ENCODE data around the gene RTP5.

The RTP5 gene

DNA sequence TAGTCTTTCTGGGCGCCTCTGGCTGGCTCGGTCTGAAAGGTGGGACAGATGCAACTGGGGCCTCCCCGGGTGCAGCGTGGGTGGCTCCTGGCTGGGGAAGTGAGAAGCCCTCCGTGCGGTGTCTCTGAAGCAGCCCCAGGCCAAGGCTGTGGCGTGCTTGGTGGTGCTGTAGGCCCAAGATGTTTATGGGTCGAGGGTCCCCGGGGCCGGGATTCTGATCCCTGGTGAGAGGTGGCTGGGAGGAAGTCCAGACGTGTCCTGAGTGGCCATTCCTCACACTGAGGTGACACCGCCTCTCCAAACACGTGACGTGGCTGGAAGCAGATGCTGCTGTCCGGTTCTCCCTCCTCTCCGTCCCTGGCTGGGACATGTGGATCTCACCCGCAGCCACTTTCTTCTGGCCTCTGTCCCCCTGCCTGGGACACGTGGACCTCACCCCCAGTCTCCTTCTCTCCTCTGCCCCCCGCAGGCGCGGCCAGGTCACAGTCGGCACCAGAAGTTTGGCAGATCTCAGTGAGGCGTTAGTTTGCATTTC, 12.6 kb downstream of the RTP5 start:
- H3K36me3 ChIP-seq (ENCODE audit: control insufficient read depth, insufficient read depth, low read length) = no peaks in the 10 kb centered on the region
- H3K4me1 ChIP-seq (ENCODE audit: control insufficient read depth, insufficient read depth, low read length) = peaks cover 13% of the 10 kb centered on the region
- 64 to 66% methylated on average over 23 of the region's 23 CpGs for WGBS, 2 experiments
- H3K9me3 ChIP-seq (ENCODE audit: control insufficient read depth, low read length) = no peaks in the 10 kb centered on the region
- H3K27ac ChIP-seq (ENCODE audit: insufficient read depth, low read depth, low read length, poor library complexity, severe bottlenecking) = no peak overlapping the region
- H3K4me3 ChIP-seq (ENCODE audit: insufficient read depth, low read depth, low read length) = peak overlapping the region; percentile 5
- H3K27me3 ChIP-seq (ENCODE audit: control insufficient read depth, insufficient read depth, low read length, poor library complexity, severe bottlenecking) = no peaks in the 10 kb centered on the region

DNA sequence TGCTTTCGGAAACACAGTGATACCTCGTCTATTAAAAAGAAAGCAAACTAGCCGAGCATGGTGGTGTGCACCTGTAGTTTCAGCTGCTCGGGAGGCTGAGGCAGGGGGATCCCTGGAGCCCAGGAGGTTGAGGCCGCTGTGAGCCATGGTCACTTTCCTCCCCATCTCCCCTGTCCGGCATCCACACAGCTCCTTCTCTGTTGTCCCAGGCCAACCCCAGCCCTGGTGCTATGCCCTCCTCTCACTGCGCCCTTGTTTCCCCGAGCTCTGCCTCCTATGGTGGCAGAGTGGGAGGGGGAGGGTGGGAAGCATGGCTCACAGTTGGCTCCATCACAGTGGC, 15.4 kb downstream of the RTP5 start:
- Histone ChIP-seq H3K36me3 (ENCODE audit: control insufficient read depth, insufficient read depth, low read length) (no peaks in the 10 kb centered on the region), H3K27ac (ENCODE audit: insufficient read depth, low read depth, low read length, poor library complexity, severe bottlenecking) (no peak overlapping the region), H3K4me3 (ENCODE audit: insufficient read depth, low read depth, low read length) (no peak overlapping the region), H3K9me3 (ENCODE audit: control insufficient read depth, low read length) (no peaks in the 10 kb centered on the region), H3K27me3 (ENCODE audit: control insufficient read depth, insufficient read depth, low read length, poor library complexity, severe bottlenecking) (no peaks in the 10 kb centered on the region), H3K4me1 (ENCODE audit: control insufficient read depth, insufficient read depth, low read length) (peaks cover 13% of the 10 kb centered on the region)
- WGBS, 2 experiments = 93 to 94% methylated on average over 8 of the region's 8 CpGs

DNA sequence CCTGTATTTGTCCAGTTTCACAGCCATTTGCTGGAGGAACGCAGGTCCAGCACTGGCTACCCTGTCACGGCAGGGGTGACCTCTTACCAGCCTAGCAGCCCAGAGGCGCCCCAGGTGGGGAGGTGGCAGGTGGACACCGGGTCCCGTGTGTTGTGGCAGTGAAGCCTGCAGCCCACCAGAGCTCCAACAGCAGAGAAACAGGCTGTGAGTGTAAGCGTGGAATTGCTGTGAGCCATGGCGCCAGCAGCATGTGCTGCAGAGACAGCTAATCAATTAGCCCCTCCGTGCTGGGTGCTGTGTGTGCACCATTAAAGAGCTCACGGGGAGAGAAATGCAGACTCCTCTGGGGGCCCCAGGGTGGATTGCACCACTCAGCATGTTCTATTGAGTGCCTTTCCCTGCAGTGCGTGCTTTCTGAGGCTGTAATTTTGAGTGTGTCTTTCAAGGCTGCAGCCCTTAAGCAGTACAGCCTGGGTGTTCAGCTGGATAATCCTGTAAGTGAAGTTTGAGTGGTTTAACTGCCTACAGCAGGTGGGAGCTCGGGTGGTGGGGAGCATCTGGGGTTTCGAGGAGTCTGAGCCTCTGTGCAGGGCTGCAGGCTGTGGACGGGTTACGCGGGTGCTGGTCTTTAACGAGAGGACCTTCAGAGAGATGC, 15.9 kb downstream of the RTP5 start:
- H3K9me3 ChIP-seq (ENCODE audit: control insufficient read depth, low read length) = no peaks in the 10 kb centered on the region
- H3K36me3 ChIP-seq (ENCODE audit: control insufficient read depth, insufficient read depth, low read length) = no peaks in the 10 kb centered on the region
- H3K27me3 ChIP-seq (ENCODE audit: control insufficient read depth, insufficient read depth, low read length, poor library complexity, severe bottlenecking) = no peaks in the 10 kb centered on the region
- no peak overlapping the region for H3K4me3 ChIP-seq (ENCODE audit: insufficient read depth, low read depth, low read length)
- H3K4me1 ChIP-seq (ENCODE audit: control insufficient read depth, insufficient read depth, low read length) = peaks cover 13% of the 10 kb centered on the region
- WGBS, 2 experiments = 88 to 89% methylated on average over 16 of the region's 16 CpGs
- no peak overlapping the region for H3K27ac ChIP-seq (ENCODE audit: insufficient read depth, low read depth, low read length, poor library complexity, severe bottlenecking)

DNA sequence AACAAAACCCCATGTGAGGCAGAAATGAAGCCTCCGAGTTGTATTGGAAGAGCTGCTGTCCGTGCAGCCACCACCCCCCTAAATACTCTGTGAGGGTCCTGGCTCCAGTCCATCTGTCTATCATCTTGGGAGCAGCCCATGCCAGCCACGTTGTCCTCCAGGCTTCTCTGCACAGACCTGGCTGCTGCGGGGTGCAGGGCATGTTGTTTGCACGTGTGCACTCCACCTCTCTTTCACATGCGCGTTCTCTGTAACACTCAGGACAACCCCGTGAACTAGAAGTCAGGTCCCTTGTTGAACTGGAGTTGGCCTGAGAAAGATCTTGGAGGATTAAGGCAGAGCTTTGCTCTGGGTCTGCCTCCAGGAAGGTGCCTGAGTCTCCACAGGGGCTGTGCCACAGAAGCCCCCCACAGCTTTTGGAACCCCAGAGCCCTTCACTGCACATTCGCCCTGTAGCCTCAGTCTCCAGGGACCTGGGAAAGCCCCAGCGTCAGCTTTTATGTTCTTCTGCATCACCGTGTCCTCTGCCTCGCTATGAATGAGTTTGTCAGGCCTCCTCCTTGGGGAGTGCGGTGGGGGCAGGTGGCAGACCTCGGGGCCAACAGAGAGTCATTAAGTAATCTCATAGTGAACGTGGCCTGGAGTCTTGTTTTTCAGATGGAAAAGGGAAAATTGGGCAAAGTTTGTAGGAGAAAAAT, 16.6 kb downstream of the RTP5 start:
- Histone ChIP-seq H3K9me3 (ENCODE audit: control insufficient read depth, low read length) (no peaks in the 10 kb centered on the region), H3K36me3 (ENCODE audit: control insufficient read depth, insufficient read depth, low read length) (no peaks in the 10 kb centered on the region), H3K27me3 (ENCODE audit: control insufficient read depth, insufficient read depth, low read length, poor library complexity, severe bottlenecking) (no peaks in the 10 kb centered on the region), H3K4me1 (ENCODE audit: control insufficient read depth, insufficient read depth, low read length) (peaks cover 13% of the 10 kb centered on the region), H3K27ac (ENCODE audit: insufficient read depth, low read depth, low read length, poor library complexity, severe bottlenecking) (no peak overlapping the region), H3K4me3 (ENCODE audit: insufficient read depth, low read depth, low read length) (no peak overlapping the region)
- 84 to 85% methylated on average over 15 of the region's 15 CpGs for WGBS, 2 experiments

DNA sequence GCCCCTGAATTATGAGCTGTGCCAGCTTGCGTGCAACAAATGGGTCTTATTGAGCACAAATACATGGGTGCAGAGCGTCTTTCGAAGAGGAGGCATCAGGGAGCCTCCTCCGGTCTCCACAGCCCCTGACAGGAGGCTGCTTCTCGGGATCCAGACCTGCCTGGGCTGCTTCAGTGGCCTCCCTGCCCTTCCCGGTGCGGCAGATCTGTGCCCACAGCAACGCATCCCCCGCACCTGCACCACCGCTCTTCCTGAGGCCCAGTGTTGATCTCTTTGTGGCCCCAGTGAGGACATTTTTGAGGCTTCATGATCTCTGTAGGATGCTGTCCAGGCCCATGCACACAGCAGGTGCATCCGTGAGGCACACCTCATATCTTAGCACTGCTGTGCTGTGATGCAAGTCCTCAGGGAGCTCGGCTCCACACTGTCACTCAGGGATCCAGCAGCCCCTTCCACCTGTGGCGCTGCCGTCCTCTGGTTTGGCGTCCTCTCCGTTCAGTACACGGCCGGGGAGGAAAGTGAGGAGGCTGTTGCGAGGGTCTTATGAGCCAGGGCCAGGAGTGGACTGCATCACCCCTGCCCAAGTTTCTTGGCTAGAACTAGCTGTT, 17.4 kb downstream of the RTP5 start:
- peaks cover 11% of the 10 kb centered on the region for H3K4me1 ChIP-seq (ENCODE audit: control insufficient read depth, insufficient read depth, low read length)
- no peaks in the 10 kb centered on the region for H3K27me3 ChIP-seq (ENCODE audit: control insufficient read depth, insufficient read depth, low read length, poor library complexity, severe bottlenecking)
- H3K9me3 ChIP-seq (ENCODE audit: control insufficient read depth, low read length) = no peaks in the 10 kb centered on the region
- H3K36me3 ChIP-seq (ENCODE audit: control insufficient read depth, insufficient read depth, low read length) = no peaks in the 10 kb centered on the region
- H3K27ac ChIP-seq (ENCODE audit: insufficient read depth, low read depth, low read length, poor library complexity, severe bottlenecking) = no peak overlapping the region
- H3K4me3 ChIP-seq (ENCODE audit: insufficient read depth, low read depth, low read length) = no peak overlapping the region
- 90 to 92% methylated on average over 19 of the region's 19 CpGs for WGBS, 2 experiments

DNA sequence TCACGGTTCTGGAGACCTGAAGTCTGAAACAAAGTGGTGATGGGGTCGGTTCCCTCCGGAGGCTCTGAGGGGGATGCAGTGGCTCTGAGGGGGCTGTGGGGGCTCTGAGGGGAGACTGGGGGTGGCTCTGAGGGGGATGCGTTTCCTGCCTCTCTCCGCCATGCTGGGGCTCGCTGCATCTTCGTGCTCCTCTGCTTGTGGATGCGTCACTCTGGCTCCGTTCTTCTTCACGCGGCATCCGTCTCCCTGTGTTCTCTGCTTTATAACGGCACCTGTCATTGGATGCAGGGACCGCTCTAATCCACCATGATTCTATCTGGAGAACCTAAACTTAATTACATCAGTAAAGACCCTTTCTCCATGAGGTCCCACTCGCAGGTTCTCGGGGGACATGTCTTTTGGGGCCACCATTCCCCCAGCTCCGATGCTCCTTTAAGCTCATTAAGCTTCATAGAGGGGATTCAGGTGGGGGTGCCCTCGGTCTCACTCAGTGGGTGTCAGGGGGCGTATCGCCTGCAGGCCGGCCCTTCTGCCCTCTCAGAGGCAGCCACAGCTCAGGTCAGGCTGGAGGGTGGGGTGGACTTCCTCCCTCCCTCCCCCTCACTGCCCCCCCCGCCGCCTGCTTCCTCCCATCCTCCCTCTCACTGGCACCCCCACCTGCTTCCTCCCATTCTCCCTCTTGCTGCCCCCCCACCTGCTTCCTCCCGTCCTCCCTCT, 18.4 kb downstream of the RTP5 start:
- Histone ChIP-seq H3K27me3 (ENCODE audit: control insufficient read depth, insufficient read depth, low read length, poor library complexity, severe bottlenecking) (no peaks in the 10 kb centered on the region), H3K9me3 (ENCODE audit: control insufficient read depth, low read length) (no peaks in the 10 kb centered on the region), H3K27ac (ENCODE audit: insufficient read depth, low read depth, low read length, poor library complexity, severe bottlenecking) (no peak overlapping the region), H3K4me3 (ENCODE audit: insufficient read depth, low read depth, low read length) (no peak overlapping the region), H3K4me1 (ENCODE audit: control insufficient read depth, insufficient read depth, low read length) (peaks cover 6% of the 10 kb centered on the region), H3K36me3 (ENCODE audit: control insufficient read depth, insufficient read depth, low read length) (no peaks in the 10 kb centered on the region)
- 70 to 73% methylated on average over 18 to 20 of the region's 24 CpGs for WGBS, 2 experiments

DNA sequence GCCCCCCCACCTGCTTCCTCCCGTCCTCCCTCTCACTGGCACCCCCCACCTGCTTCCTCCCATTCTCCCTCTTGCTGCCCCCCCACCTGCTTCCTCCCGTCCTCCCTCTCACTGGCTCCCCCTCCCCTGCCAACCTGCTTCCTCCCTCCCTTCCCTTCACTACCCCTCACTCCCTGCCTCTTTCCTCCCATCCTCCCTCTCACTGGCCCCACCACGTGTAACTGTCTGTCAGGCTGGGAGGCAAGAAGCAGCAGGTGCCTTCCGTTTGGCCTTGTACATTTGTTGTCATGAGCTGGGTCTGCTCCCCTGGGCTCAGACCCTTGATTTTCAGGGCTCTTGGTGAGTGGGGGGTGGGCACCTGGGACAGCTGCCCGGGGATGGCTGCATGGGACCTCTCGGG, 19.1 kb downstream of the RTP5 start:
- Histone ChIP-seq H3K4me3 (ENCODE audit: insufficient read depth, low read depth, low read length) (no peak overlapping the region), H3K27ac (ENCODE audit: insufficient read depth, low read depth, low read length, poor library complexity, severe bottlenecking) (no peak overlapping the region), H3K4me1 (ENCODE audit: control insufficient read depth, insufficient read depth, low read length) (peaks cover 5% of the 10 kb centered on the region), H3K36me3 (ENCODE audit: control insufficient read depth, insufficient read depth, low read length) (no peaks in the 10 kb centered on the region), H3K27me3 (ENCODE audit: control insufficient read depth, insufficient read depth, low read length, poor library complexity, severe bottlenecking) (no peaks in the 10 kb centered on the region), H3K9me3 (ENCODE audit: control insufficient read depth, low read length) (no peaks in the 10 kb centered on the region)
- WGBS, 2 experiments = 47 to 50% methylated on average over 5 of the region's 6 CpGs

DNA sequence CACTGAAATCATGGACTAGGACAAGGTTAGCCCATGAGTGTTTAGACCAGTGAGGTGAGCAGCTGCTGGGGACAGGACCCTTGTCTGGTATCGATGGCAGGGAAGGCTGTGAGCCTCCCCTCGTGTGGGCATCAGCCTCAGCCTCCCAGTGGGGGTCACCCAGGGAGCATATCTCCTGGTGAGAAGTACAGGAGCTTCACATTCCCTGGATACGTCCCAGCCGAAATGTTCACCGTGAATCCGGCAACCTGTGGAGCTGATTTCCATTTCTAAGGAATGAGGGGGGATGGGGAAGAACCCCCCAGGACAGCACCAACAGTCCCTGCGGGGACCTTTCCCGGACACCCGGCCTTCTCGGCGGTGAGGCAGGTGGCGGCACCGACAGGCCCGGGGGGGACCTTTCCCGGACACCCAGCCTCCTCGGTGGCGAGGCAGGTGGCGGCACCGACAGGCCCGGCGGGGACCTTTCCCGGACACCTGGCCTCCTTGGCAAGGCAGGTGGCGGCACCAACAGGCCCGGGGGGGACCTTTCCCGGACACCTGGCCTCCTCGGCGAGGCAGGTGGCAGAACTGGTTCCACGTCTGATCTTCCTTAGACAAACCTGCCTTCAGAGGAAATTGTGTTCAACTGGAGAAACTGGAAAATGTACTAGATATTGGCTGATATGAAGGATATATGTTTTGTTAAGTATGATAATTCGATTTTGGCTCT, 21.2 kb downstream of the RTP5 start:
- 72 to 74% methylated on average over 29 of the region's 29 CpGs for WGBS, 2 experiments
- Histone ChIP-seq H3K27ac (ENCODE audit: insufficient read depth, low read depth, low read length, poor library complexity, severe bottlenecking) (no peak overlapping the region), H3K36me3 (ENCODE audit: control insufficient read depth, insufficient read depth, low read length) (no peaks in the 10 kb centered on the region), H3K27me3 (ENCODE audit: control insufficient read depth, insufficient read depth, low read length, poor library complexity, severe bottlenecking) (no peaks in the 10 kb centered on the region), H3K4me3 (ENCODE audit: insufficient read depth, low read depth, low read length) (no peak overlapping the region), H3K9me3 (ENCODE audit: control insufficient read depth, low read length) (no peaks in the 10 kb centered on the region), H3K4me1 (ENCODE audit: control insufficient read depth, insufficient read depth, low read length) (peaks cover 5% of the 10 kb centered on the region)

DNA sequence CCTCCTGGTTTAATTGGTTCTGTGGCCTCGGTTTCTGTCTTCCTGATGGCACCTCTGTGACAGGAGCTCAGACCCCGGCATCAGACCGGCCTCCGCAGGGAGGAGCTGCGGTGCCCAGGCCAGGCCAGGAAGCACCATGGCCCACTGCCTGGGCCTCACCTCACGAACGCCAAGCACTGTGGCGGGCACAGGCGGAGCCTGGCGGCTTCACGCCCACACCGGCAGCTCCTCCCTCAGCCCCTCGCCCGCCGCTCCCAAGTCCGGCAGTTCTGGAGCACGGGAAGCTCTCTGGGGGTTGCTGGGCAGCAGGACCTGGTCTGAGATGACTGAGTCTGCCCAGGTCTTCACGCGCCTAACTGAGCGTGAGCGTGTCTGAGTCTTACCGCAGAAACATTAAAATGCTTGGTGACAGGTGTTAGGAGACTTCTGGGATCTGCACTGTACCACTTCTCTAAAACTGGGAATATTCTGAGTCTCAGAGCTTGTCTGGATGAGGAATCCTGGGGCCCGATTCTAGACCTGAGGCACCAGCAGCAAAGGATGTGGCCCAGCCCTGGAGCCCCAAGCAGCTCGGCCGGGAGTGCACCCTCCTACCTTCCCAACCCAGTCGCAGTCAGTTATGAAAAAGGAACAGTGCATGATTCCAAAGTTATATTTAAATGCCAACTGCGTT, 21.9 kb downstream of the RTP5 start:
- H3K9me3 ChIP-seq (ENCODE audit: control insufficient read depth, low read length) = no peaks in the 10 kb centered on the region
- no peak overlapping the region for H3K4me3 ChIP-seq (ENCODE audit: insufficient read depth, low read depth, low read length)
- no peak overlapping the region for H3K27ac ChIP-seq (ENCODE audit: insufficient read depth, low read depth, low read length, poor library complexity, severe bottlenecking)
- H3K4me1 ChIP-seq (ENCODE audit: control insufficient read depth, insufficient read depth, low read length) = peaks cover 5% of the 10 kb centered on the region
- H3K36me3 ChIP-seq (ENCODE audit: control insufficient read depth, insufficient read depth, low read length) = no peaks in the 10 kb centered on the region
- no peaks in the 10 kb centered on the region for H3K27me3 ChIP-seq (ENCODE audit: control insufficient read depth, insufficient read depth, low read length, poor library complexity, severe bottlenecking)
- 90 to 91% methylated on average over 27 of the region's 27 CpGs for WGBS, 2 experiments
